Neural progenitor cell (in vitro differentiated cells): ENCODE results near the gene IL21. TPM values are rescaled to one million over a fixed set of nuclear protein-coding genes. Genes with fewer than 3 reads are reported as not detected.

Experiments used
- DNase-seq: peaks from one replicate; pipeline ENCODE4 v3.0.0-alpha.2; 2016; ENCODE audit warnings: low spot score
- H2AFZ ChIP-seq: fragments of 200-600 bp; sonication (generic); replicated peaks from 2 replicates; pipeline ENCODE4 v1.6.1; 2016; ENCODE audit warnings: antibody characterized with exemption
- H3F3A ChIP-seq: fragments of 200-600 bp; sonication (generic); 2 replicates; pipeline ENCODE4 v1.6.1; 2016; ENCODE audit warnings: antibody characterized with exemption, low read depth
- H3K27ac ChIP-seq: fragments of 200-600 bp; sonication (generic); 2 replicates; pipeline ENCODE4 v1.5.1; 2016; ENCODE audit warnings: mild to moderate bottlenecking
- H3K27me3 ChIP-seq: fragments of 200-600 bp; sonication (generic); 2 replicates; pipeline ENCODE4 v1.6.1; 2016; ENCODE audit warnings: mild to moderate bottlenecking, moderate library complexity
- H3K36me3 ChIP-seq: fragments of 200-600 bp; sonication (generic); 2 replicates; pipeline ENCODE4 v1.5.1; 2016
- H3K4me1 ChIP-seq: fragments of 200-600 bp; sonication (generic); 2 replicates; pipeline ENCODE4 v1.6.1; 2016; ENCODE audit warnings: mixed run types
- H3K4me2 ChIP-seq: fragments of 200-600 bp; sonication (generic); 2 replicates; pipeline ENCODE4 v1.6.1; 2016
- H3K4me3 ChIP-seq: fragments of 200-600 bp; sonication (generic); 2 replicates; pipeline ENCODE4 v1.5.1; 2016
- H3K79me2 ChIP-seq: fragments of 200-600 bp; sonication (generic); 2 replicates; pipeline ENCODE4 v1.6.1; 2016; ENCODE audit warnings: low read depth
- H3K9ac ChIP-seq: fragments of 200-600 bp; sonication (generic); 2 replicates; pipeline ENCODE4 v1.6.1; 2016
- H3K9me3 ChIP-seq: fragments of 200-600 bp; sonication (generic); 2 replicates; pipeline ENCODE4 v1.5.1; 2016; ENCODE audit warnings: low read depth
- H4K20me1 ChIP-seq: fragments of 200-600 bp; sonication (generic); 2 replicates; pipeline ENCODE4 v1.6.1; 2016; ENCODE audit warnings: low read depth
- H3K27ac Mint-ChIP-seq: 3 replicates; pipeline ENCODE4 v1.8.0; 2021; ENCODE audit warnings: mixed read lengths
- H3K27me3 Mint-ChIP-seq: 2 replicates; pipeline ENCODE4 v1.8.0; 2022; ENCODE audit warnings: low read depth, mild to moderate bottlenecking, inconsistent platforms, moderate library complexity, mixed read lengths; ENCODE audit not compliant: insufficient read depth
- H3K36me3 Mint-ChIP-seq: 3 replicates; pipeline ENCODE4 v1.8.0; 2021; ENCODE audit warnings: mixed read lengths
- H3K4me1 Mint-ChIP-seq: 3 replicates; pipeline ENCODE4 v1.8.0; 2021; ENCODE audit warnings: mixed read lengths
- H3K4me3 Mint-ChIP-seq: 3 replicates; pipeline ENCODE4 v1.8.0; 2021; ENCODE audit warnings: mild to moderate bottlenecking, moderate library complexity, mixed read lengths
- H3K9me3 Mint-ChIP-seq: 3 replicates; pipeline ENCODE4 v1.8.0; 2020; ENCODE audit warnings: mixed read lengths
- CTCF ChIP-seq: fragments of 200-600 bp; sonication (generic); IDR thresholded peaks from 2 replicates; pipeline ENCODE4 v1.5.1; 2017; ENCODE audit warnings: antibody characterized with exemption, mild to moderate bottlenecking
- EZH2 ChIP-seq: fragments of 200-600 bp; sonication (generic); IDR thresholded peaks from 2 replicates; pipeline ENCODE4 v1.6.1; 2017; ENCODE audit warnings: antibody characterized with exemption, mild to moderate bottlenecking, moderate library complexity
- EZH2phosphoT487 ChIP-seq: fragments of 200-600 bp; sonication (generic); IDR thresholded peaks from 2 replicates; pipeline ENCODE4 v1.6.1; 2017; ENCODE audit warnings: antibody characterized with exemption
- total RNA-seq: library from RNA; depleted of rRNA; stranded (reverse); fragments of >200 nt; gene quantifications from 2 replicates; pipeline ENCODE4 v1.2.3, GENCODE V29; 2015; ENCODE audit warnings: low replicate concordance

Gene IL21
- total RNA-seq, 1 donor from 2014 or later, result not detected

GRCh38 chr4:122591196-122591595 lies 29.7 kb downstream of the IL21 start:
- Mint-ChIP-seq H3K27me3 (peaks cover 2% of the 10 kb centered on the region), H3K4me1 (no peaks in the 10 kb centered on the region), H3K27ac (no peak overlapping the region), H3K4me3 (no peak overlapping the region), H3K36me3 (no peaks in the 10 kb centered on the region), H3K9me3 (no peaks in the 10 kb centered on the region)
- no peak overlapping the region for H3K4me3 ChIP-seq
- H3K9ac ChIP-seq, result no peak overlapping the region
- no peaks in the 10 kb centered on the region for H3K27me3 ChIP-seq
- TF ChIP-seq EZH2phosphoT487, result no peak
- TF ChIP-seq EZH2, result no peak
- no peak for TF ChIP-seq CTCF
- H2AFZ ChIP-seq, result no peak overlapping the region
- no peaks in the 10 kb centered on the region for H3K79me2 ChIP-seq
- H3K4me1 ChIP-seq, result no peaks in the 10 kb centered on the region
- no peak overlapping the region for H3K27ac ChIP-seq
- no peak overlapping the region for H3K4me2 ChIP-seq
- no peaks in the 10 kb centered on the region for H4K20me1 ChIP-seq
- H3K9me3 ChIP-seq, result no peaks in the 10 kb centered on the region
- DNase-seq, result no peak
- H3K36me3 ChIP-seq, result no peaks in the 10 kb centered on the region
- no peaks in the 10 kb centered on the region for H3F3A ChIP-seq

GRCh38 chr4:122588453-122589238 lies 32.2 kb downstream of the IL21 start:
- H3K9me3 Mint-ChIP-seq, result no peaks in the 10 kb centered on the region
- Histone ChIP-seq H3K9ac (no peak overlapping the region), H4K20me1 (no peaks in the 10 kb centered on the region), H3K4me1 (no peaks in the 10 kb centered on the region), H3K4me2 (no peak overlapping the region), H2AFZ (no peak overlapping the region), H3F3A (no peaks in the 10 kb centered on the region), H3K27me3 (no peaks in the 10 kb centered on the region), H3K79me2 (no peaks in the 10 kb centered on the region), H3K9me3 (no peaks in the 10 kb centered on the region), H3K4me3 (no peak overlapping the region), H3K27ac (no peak overlapping the region), H3K36me3 (no peaks in the 10 kb centered on the region)
- H3K36me3 Mint-ChIP-seq, result no peaks in the 10 kb centered on the region
- no peaks in the 10 kb centered on the region for H3K4me1 Mint-ChIP-seq
- H3K4me3 Mint-ChIP-seq, result no peak overlapping the region
- no peak for DNase-seq
- H3K27me3 Mint-ChIP-seq, result peaks cover 2% of the 10 kb centered on the region
- TF ChIP-seq EZH2 (no peak), EZH2phosphoT487 (no peak), CTCF (no peak)
- no peak overlapping the region for H3K27ac Mint-ChIP-seq

GRCh38 chr4:122584519-122584918 lies 36.3 kb downstream of the IL21 start:
- no peak overlapping the region for H3K4me3 Mint-ChIP-seq
- H3K27me3 ChIP-seq, result no peaks in the 10 kb centered on the region
- no peak overlapping the region for H3K27ac Mint-ChIP-seq
- H3K36me3 Mint-ChIP-seq, result no peaks in the 10 kb centered on the region
- H4K20me1 ChIP-seq, result no peaks in the 10 kb centered on the region
- H3K9me3 Mint-ChIP-seq, result no peaks in the 10 kb centered on the region
- no peaks in the 10 kb centered on the region for H3K9me3 ChIP-seq
- no peak overlapping the region for H3K4me2 ChIP-seq
- H3K36me3 ChIP-seq, result no peaks in the 10 kb centered on the region
- no peak overlapping the region for H2AFZ ChIP-seq
- H3K4me3 ChIP-seq, result no peak overlapping the region
- no peaks in the 10 kb centered on the region for H3K4me1 Mint-ChIP-seq
- no peak for DNase-seq
- peaks cover 2% of the 10 kb centered on the region for H3K27me3 Mint-ChIP-seq
- H3K4me1 ChIP-seq, result no peaks in the 10 kb centered on the region
- H3K9ac ChIP-seq, result no peak overlapping the region
- H3K27ac ChIP-seq, result no peak overlapping the region
- H3K79me2 ChIP-seq, result no peaks in the 10 kb centered on the region
- no peaks in the 10 kb centered on the region for H3F3A ChIP-seq
- TF ChIP-seq CTCF (no peak), EZH2 (no peak), EZH2phosphoT487 (no peak)
